GM12878 (cell line): ENCODE data around the gene ZXDC. TPM values are rescaled to one million over a fixed set of nuclear protein-coding genes. Genes with fewer than 3 reads are reported as not detected.

Source experiments
- ATAC-seq: fragments of 200-7000 bp; cut with Tn5 transposase; 3 replicates; pipeline ENCODE4 v1.9.1; 2020; ENCODE audit warnings: mild to moderate bottlenecking, moderate library complexity
- BruUV-seq: library from RNA; stranded (reverse); fragments of 400-500 nt; replicated peaks from 2 replicates; lab custom pipeline; 2021; lab: Mats Ljungman, UMichigan
- CTCF ChIA-PET: fragments of 300-600 bp; sonication (Branson Sonifier 250); formaldehyde crosslinking; extraction: SDS; loops from one replicate; lab custom pipeline; 2021; ENCODE audit warnings: inconsistent platforms; lab: Yijun Ruan, JAX
- POLR2A ChIA-PET: fragments of 350-600 bp; formaldehyde crosslinking; extraction: SDS; loops from one replicate; lab custom pipeline; 2021; ENCODE audit warnings: inconsistent platforms; lab: Charles Lee
- RAD21 ChIA-PET: fragments of 300-600 bp; sonication (Branson Sonifier 250); formaldehyde crosslinking; loops from one replicate; lab custom pipeline; 2023; ENCODE audit warnings: antibody characterized with exemption; ENCODE audit not compliant: unreplicated experiment; lab: Charles Lee
- SMC1A ChIA-PET: fragments of 300-600 bp; sonication (Branson Sonifier 250); formaldehyde crosslinking; loops from one replicate; lab custom pipeline; 2023; ENCODE audit not compliant: unreplicated experiment, uncharacterized antibody; lab: Charles Lee
- DNase-seq: peaks from one replicate; pipeline ENCODE4 v3.0.0-alpha.2; 2011; ENCODE audit warnings: low read depth, low spot score
- FAIRE-seq: peaks from 3 replicates; lab custom pipeline; 2011; peaks lifted over from hg19 to GRCh38; lab: Jason Lieb, UNC
- H2AFZ ChIP-seq: 2 replicates; pipeline ENCODE4 v1.6.0; 2011; ENCODE audit warnings: low read depth, low read length, control low read depth; ENCODE audit not compliant: control insufficient read depth
- H3K27ac ChIP-seq: 2 replicates; pipeline ENCODE4 v1.5.1; 2011; ENCODE audit warnings: control low read depth; ENCODE audit not compliant: control insufficient read depth, insufficient read depth
- H3K27me3 ChIP-seq, 2 experiments: replicated peaks in 1 of 2; 2 replicates each; pipeline versions ENCODE4 v1.6.0 to v1.6.1; 2011; ENCODE audit warnings: low read length in 1 of 2; ENCODE audit not compliant: control insufficient read depth in 2 of 2, insufficient read depth in 2 of 2
- H3K36me3 ChIP-seq, 2 experiments: 2 replicates each; pipeline ENCODE4 v1.5.1; 2011; ENCODE audit warnings: low read length in 1 of 2; ENCODE audit not compliant: control insufficient read depth in 2 of 2, insufficient read depth in 2 of 2
- H3K4me1 ChIP-seq: 2 replicates; pipeline ENCODE4 v1.6.1; 2011; ENCODE audit warnings: mild to moderate bottlenecking, low read length, moderate library complexity, mixed read lengths; ENCODE audit not compliant: control insufficient read depth, insufficient read depth
- H3K4me2 ChIP-seq: 2 replicates; pipeline ENCODE4 v1.6.0; 2011; ENCODE audit warnings: control low read depth; ENCODE audit not compliant: control insufficient read depth, insufficient read depth
- H3K4me3 ChIP-seq: fragments of 200-600 bp; sonication (generic); 2 replicates; pipeline ENCODE4 v1.5.1; 2016
- H3K79me2 ChIP-seq: 2 replicates; pipeline ENCODE4 v1.6.0; 2011; ENCODE audit warnings: low read length; ENCODE audit not compliant: control insufficient read depth, insufficient read depth
- H3K9ac ChIP-seq: 2 replicates; pipeline ENCODE4 v1.8.0; 2011; ENCODE audit warnings: low read length, control low read depth, mixed read lengths; ENCODE audit not compliant: control insufficient read depth, insufficient read depth
- H3K9me3 ChIP-seq: replicated peaks from 3 replicates; pipeline ENCODE4 v1.5.1; 2011; ENCODE audit warnings: mild to moderate bottlenecking, low read length; ENCODE audit not compliant: control insufficient read depth, insufficient read depth
- H4K20me1 ChIP-seq: 2 replicates; pipeline ENCODE4 v1.6.0; 2011; ENCODE audit not compliant: control insufficient read depth, insufficient read depth
- ETV6 ChIP-seq, 2 experiments: fragments of 450-650 bp in 1 of 2; IDR thresholded peaks in 1 of 2; conservative IDR thresholded peaks in 1 of 2; 2 replicates each; pipeline ENCODE4 v1.6.1; 2014; ENCODE audit warnings: antibody characterized with exemption in 1 of 2, borderline replicate concordance in 1 of 2, low read depth in 1 of 2, mild to moderate bottlenecking in 1 of 2, moderate library complexity in 1 of 2
- GATAD2B ChIP-seq: fragments of 450-650 bp; conservative IDR thresholded peaks from 2 replicates; pipeline ENCODE4 v1.6.1; 2017; ENCODE audit warnings: low read depth, mild to moderate bottlenecking, moderate library complexity
- HCFC1 ChIP-seq: fragments of 150-350 bp; IDR thresholded peaks from 2 replicates; pipeline ENCODE4 v1.6.1; 2014; ENCODE audit warnings: low read length
- IKZF1 ChIP-seq: fragments of 450-650 bp; conservative IDR thresholded peaks from 2 replicates; pipeline ENCODE4 v1.6.1; 2017; ENCODE audit warnings: antibody characterized with exemption, mild to moderate bottlenecking
- MTA3 ChIP-seq: IDR thresholded peaks from 2 replicates; pipeline ENCODE4 v1.6.1; 2012; ENCODE audit warnings: low read length, inconsistent platforms, borderline replicate concordance
- NBN ChIP-seq: fragments of 450-650 bp; IDR thresholded peaks from 2 replicates; pipeline ENCODE4 v1.6.1; 2016
- NR2C2 ChIP-seq: IDR thresholded peaks from 2 replicates; pipeline ENCODE4 v1.6.1; 2011; ENCODE audit warnings: borderline replicate concordance, low read depth; ENCODE audit not compliant: control insufficient read depth, insufficient read length
- PBX3 ChIP-seq: IDR thresholded peaks from 2 replicates; pipeline ENCODE4 v1.6.1; 2011; ENCODE audit warnings: mild to moderate bottlenecking, low read depth, low read length, moderate library complexity; ENCODE audit not compliant: insufficient replicate concordance
- RB1 ChIP-seq: fragments of 450-650 bp; formaldehyde crosslinking; IDR thresholded peaks from 2 replicates; pipeline ENCODE4 v1.6.1; 2017; ENCODE audit warnings: mild to moderate bottlenecking, borderline replicate concordance
- RBBP5 ChIP-seq: fragments of 200-600 bp; sonication (generic); conservative IDR thresholded peaks from 2 replicates; pipeline ENCODE4 v1.6.1; 2016
- SMC3 ChIP-seq: IDR thresholded peaks from 2 replicates; pipeline ENCODE4 v1.6.1; 2011; ENCODE audit warnings: low read length, improper control_type of control experiment, borderline replicate concordance
- SP1 ChIP-seq: IDR thresholded peaks from one replicate; pipeline ENCODE4 v1.6.1; 2011; ENCODE audit warnings: low read depth, low read length
- TBL1XR1 ChIP-seq: IDR thresholded peaks from 2 replicates; pipeline ENCODE4 v1.6.1; 2012; ENCODE audit warnings: low read depth, low read length, improper control_type of control experiment
- WRNIP1 ChIP-seq: IDR thresholded peaks from 2 replicates; pipeline ENCODE4 v1.6.1; 2011; ENCODE audit warnings: low read depth, low read length, improper control_type of control experiment, borderline replicate concordance
- whole genome bisulfite sequencing: methylation state at CpG from one replicate; pipeline ENCODE4 v1.1.6; 2016; ENCODE audit warnings: low lambda C conversion rate; ENCODE audit not compliant: insufficient replicate concordance, insufficient coverage; ENCODE audit errors: missing lambda C conversion rate; 5-methylcytosine and 5-hydroxymethylcytosine counted together
- in situ Hi-C: fragments of 300-500 bp; cut with MboI; formaldehyde crosslinking; loops from 9 replicates; pipeline ENCODE4 v1.14.3; 2018; ENCODE audit warnings: mixed read lengths
- intact Hi-C: fragments of 100-400 bp; cut with micrococcal nuclease; formaldehyde crosslinking; loops from one replicate; pipeline ENCODE4 v1.14.2; 2022; ENCODE audit not compliant: unreplicated experiment
- polyA plus RNA-seq, 11 experiments: library from polyadenylated mRNA; depleted of rRNA in 4 of 11; unstranded in 6 of 11; stranded (reverse) in 5 of 11; fragments of >200 nt; fragmentation: Nextera tagmentation in 4 of 11; fragmentation: Illumina TruSeq in 1 of 11; extraction: Ambion mirVana in 4 of 11; extraction: Trizol in 1 of 11; gene quantifications; 1 replicate in 1 of 11; 2 replicates in 10 of 11; pipeline versions ENCODE4 v1.2.1 to v1.2.3, GENCODE V29; 2011 to 2016; ENCODE audit warnings: inconsistent platforms in 2 of 11, missing spikeins in 2 of 11, low read depth in 1 of 11
- total RNA-seq, 4 experiments: library from RNA; depleted of rRNA in 3 of 4; stranded (reverse); fragments of >200 nt in 3 of 4; fragmentation: Illumina TruSeq in 1 of 4; extraction: Trizol in 1 of 4; gene quantifications; 2 replicates each; pipeline versions ENCODE4 v1.2.1 to v1.2.3, GENCODE V29; 2013 to 2021
- TF ChIP-seq, protein P1 (sequence below), 3 experiments: IDR thresholded peaks in 2 of 3; conservative IDR thresholded peaks in 1 of 3; 2 replicates each; pipeline ENCODE4 v1.5.1; 2011; ENCODE audit warnings: low read depth in 3 of 3, low read length in 3 of 3, mild to moderate bottlenecking in 3 of 3, control low read depth in 2 of 3, moderate library complexity in 2 of 3, inconsistent platforms in 1 of 3, mixed read lengths in 1 of 3; ENCODE audit not compliant: control insufficient read depth in 2 of 3, insufficient read depth in 1 of 3; ENCODE audit errors: extremely low read depth in 1 of 3

ZXDC gene
- total and polyA plus RNA-seq, 10 of the 15 experiments (the other 5 are each of a cell fraction or from before 2014, with no cell fraction given), result 0.72 to 15.3 (median 8.5) TPM

- BruUV-seq, result no TSS peak
- H3K4me1 ChIP-seq, result no peaks in the 10 kb centered on the region
- H3K4me2 ChIP-seq, result no peak overlapping the region
- TF ChIP-seq SP1, result no peak
- TF ChIP-seq NBN, result no peak
- TF ChIP-seq HCFC1, result no peak
- TF ChIP-seq, protein P1, sequence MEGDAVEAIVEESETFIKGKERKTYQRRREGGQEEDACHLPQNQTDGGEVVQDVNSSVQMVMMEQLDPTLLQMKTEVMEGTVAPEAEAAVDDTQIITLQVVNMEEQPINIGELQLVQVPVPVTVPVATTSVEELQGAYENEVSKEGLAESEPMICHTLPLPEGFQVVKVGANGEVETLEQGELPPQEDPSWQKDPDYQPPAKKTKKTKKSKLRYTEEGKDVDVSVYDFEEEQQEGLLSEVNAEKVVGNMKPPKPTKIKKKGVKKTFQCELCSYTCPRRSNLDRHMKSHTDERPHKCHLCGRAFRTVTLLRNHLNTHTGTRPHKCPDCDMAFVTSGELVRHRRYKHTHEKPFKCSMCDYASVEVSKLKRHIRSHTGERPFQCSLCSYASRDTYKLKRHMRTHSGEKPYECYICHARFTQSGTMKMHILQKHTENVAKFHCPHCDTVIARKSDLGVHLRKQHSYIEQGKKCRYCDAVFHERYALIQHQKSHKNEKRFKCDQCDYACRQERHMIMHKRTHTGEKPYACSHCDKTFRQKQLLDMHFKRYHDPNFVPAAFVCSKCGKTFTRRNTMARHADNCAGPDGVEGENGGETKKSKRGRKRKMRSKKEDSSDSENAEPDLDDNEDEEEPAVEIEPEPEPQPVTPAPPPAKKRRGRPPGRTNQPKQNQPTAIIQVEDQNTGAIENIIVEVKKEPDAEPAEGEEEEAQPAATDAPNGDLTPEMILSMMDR (IDR thresholded peaks at IDR 0.05 in 2 of 3, conservative IDR thresholded peaks at IDR 0.05 in 1 of 3; ENCODE audit: control insufficient read depth in 2 of 3, extremely low read depth in 1 of 3, insufficient read depth in 1 of 3, low read depth in 3 of 3, low read length in 3 of 3), result no peak
- no peak for TF ChIP-seq TBL1XR1
- TF ChIP-seq IKZF1, result no peak
- TF ChIP-seq GATAD2B, result no peak
- no peak for TF ChIP-seq RB1
- no peak for TF ChIP-seq NR2C2
- no peak for TF ChIP-seq PBX3
- TF ChIP-seq WRNIP1, result no peak
- TF ChIP-seq RBBP5, result no peak
- no peak for TF ChIP-seq ETV6 (conservative IDR thresholded peaks at IDR 0.05 in 1 of 2, IDR thresholded peaks at IDR 0.05 in 1 of 2; ENCODE audit: borderline replicate concordance in 1 of 2, low read depth in 1 of 2)
- TF ChIP-seq MTA3, result no peak
- TF ChIP-seq SMC3, result no peak
- ChIA-PET RAD21 (no interaction called here), SMC1A (interaction anchor here (0.8 kb wide), 1 partner anchor 15 kb away, joined by 4 read pairs; no protein-coding TSS in a partner anchor), CTCF (no interaction called here), POLR2A (no interaction called here)
- no peak overlapping the region for H3K4me3 ChIP-seq
- DNase-seq (no peak), ATAC-seq (no peak), FAIRE-seq (no peak)
- H3K79me2 ChIP-seq, result no peaks in the 10 kb centered on the region
- H3K27me3 ChIP-seq, result no peaks in the 10 kb centered on the region
- peaks cover 5 to 8% of the 10 kb centered on the region in 2 experiments; a peak in 3 of 4 replicates for H3K36me3 ChIP-seq
- H3K27ac ChIP-seq, result no peak overlapping the region
- no peaks in the 10 kb centered on the region for H4K20me1 ChIP-seq
- intact Hi-C loops, result no loop called here
- in situ Hi-C loops, result no loop called here
- 89% methylated on average over 12 of the region's 12 CpGs for WGBS
- no peak overlapping the region for H3K9ac ChIP-seq
- no peaks in the 10 kb centered on the region for H3K9me3 ChIP-seq
- no peak overlapping the region for H2AFZ ChIP-seq
These were observed 28.1 kb downstream of the ZXDC start for GRCh38 chr3:126447456-126448106.
